T-cell (primary cell): ENCODE results near the gene PLEKHA7. TPM values are rescaled to one million over a fixed set of nuclear protein-coding genes. Genes with fewer than 3 reads are reported as not detected.

ENCODE experiments used
- ATAC-seq, 4 experiments: fragments of 200-7000 bp in 3 of 4; fragments of 150-1000 bp in 1 of 4; cut with Tn5 transposase; replicated peaks in 1 of 4; 1 replicate in 3 of 4; 2 replicates in 1 of 4; pipeline ENCODE4 v1.10.0; 2021; ENCODE audit warnings: moderate library complexity in 3 of 4, mild to moderate bottlenecking in 2 of 4, moderate number of reproducible peaks in 1 of 4
- CTCF ChIA-PET, 2 donors: fragments of 300-600 bp; sonication (Branson Sonifier 250); formaldehyde crosslinking; loops; one replicate each; lab custom pipeline; 2022; ENCODE audit warnings: antibody characterized with exemption in 2 of 2; lab: Charles Lee
- POLR2A ChIA-PET, 2 donors: fragments of 300-600 bp; sonication (Branson Sonifier 250); formaldehyde crosslinking; loops; one replicate each; lab custom pipeline; 2022; ENCODE audit warnings: antibody characterized with exemption in 2 of 2; lab: Charles Lee
- DNase-seq, 35 experiments: peaks; one replicate each; pipeline versions ENCODE4 v3.0.0 to v3.0.0-alpha.2; 2013 to 2023
- H3K27ac ChIP-seq: one replicate; pipeline ENCODE4 v1.5.1; 2013; ENCODE audit warnings: low read length
- H3K27me3 ChIP-seq, 2 experiments: replicated peaks in 1 of 2; 1 replicate in 1 of 2; 2 replicates in 1 of 2; pipeline versions ENCODE4 v1.6.1 to v1.7.0; 2013; ENCODE audit warnings: low read length in 1 of 2, mixed read lengths in 1 of 2; ENCODE audit not compliant: control insufficient read depth in 2 of 2, insufficient read depth in 2 of 2; ENCODE audit errors: extremely low read depth in 1 of 2
- H3K36me3 ChIP-seq, 2 donors: 1 replicate in 1 of 2; 2 replicates in 1 of 2; pipeline versions ENCODE4 v1.6.1 to v1.7.0; 2013; ENCODE audit warnings: low read length in 1 of 2; ENCODE audit not compliant: control insufficient read depth in 2 of 2, insufficient read depth in 1 of 2; ENCODE audit errors: extremely low read depth in 1 of 2
- H3K4me1 ChIP-seq, 2 experiments: 1 replicate in 1 of 2; 2 replicates in 1 of 2; pipeline versions ENCODE4 v1.6.1 to v1.7.0; 2013; ENCODE audit warnings: low read length in 2 of 2, mixed read lengths in 1 of 2; ENCODE audit not compliant: insufficient read depth in 2 of 2, control insufficient read depth in 1 of 2; ENCODE audit errors: extremely low read depth in 1 of 2
- H3K4me3 ChIP-seq, 2 donors: 1 replicate in 1 of 2; 2 replicates in 1 of 2; pipeline versions ENCODE4 v1.5.1 to v1.7.0; 2013; ENCODE audit warnings: mild to moderate bottlenecking in 2 of 2, low read length in 1 of 2, moderate library complexity in 1 of 2; ENCODE audit not compliant: control insufficient read depth in 1 of 2; ENCODE audit errors: extremely low read depth in 1 of 2
- H3K9me3 ChIP-seq: 2 replicates; pipeline ENCODE4 v1.7.0; 2013
- H3K27ac Mint-ChIP-seq, 2 donors: one replicate each; pipeline ENCODE4 v1.8.0; 2020 to 2021; ENCODE audit warnings: mild to moderate bottlenecking in 2 of 2, mixed read lengths in 2 of 2
- H3K27me3 Mint-ChIP-seq, 2 donors: one replicate each; pipeline ENCODE4 v1.8.0; 2021 to 2022; ENCODE audit warnings: mixed read lengths in 2 of 2
- H3K36me3 Mint-ChIP-seq: one replicate; pipeline ENCODE4 v1.8.0; 2021; ENCODE audit warnings: mixed read lengths
- H3K4me1 Mint-ChIP-seq, 3 donors: one replicate each; pipeline ENCODE4 v1.8.0; 2020 to 2022; ENCODE audit warnings: mixed read lengths in 3 of 3, mild to moderate bottlenecking in 1 of 3
- H3K4me3 Mint-ChIP-seq, 3 donors: one replicate each; pipeline ENCODE4 v1.8.0; 2020 to 2022; ENCODE audit warnings: mild to moderate bottlenecking in 3 of 3, mixed read lengths in 3 of 3, moderate library complexity in 3 of 3
- H3K9me3 Mint-ChIP-seq, 3 donors: one replicate each; pipeline ENCODE4 v1.8.0; 2020 to 2022; ENCODE audit warnings: mixed read lengths in 3 of 3
- WGBS: methylation state at CpG from one replicate; pipeline ENCODE4 v1.1.5; 2013; ENCODE audit warnings: missing lambda C conversion rate; ENCODE audit not compliant: insufficient coverage; 5-methylcytosine and 5-hydroxymethylcytosine counted together
- total RNA-seq, 35 experiments: library from RNA in 6 of 35; stranded (reverse) in 6 of 35; fragments of 120-200 nt in 1 of 35; gene quantifications; one replicate each; pipeline versions ENCODE4 v1.2.1 to v1.2.4 and lab custom pipeline; 2013 to 2026

The PLEKHA7 gene
- total RNA-seq, 5 donors from 2014 or later (not counting 1 experiment from before 2014, with no cell fraction given) = 4.8 to 8.8 (median 5.8) TPM

GRCh38 chr11:16781936-16782919, 232.0 kb downstream of the PLEKHA7 start:
- H3K4me1 Mint-ChIP-seq = peaks cover 0 to 1% (median 0%) of the 10 kb centered on the region in 3 donors
- no peaks in the 10 kb centered on the region for H3K27me3 Mint-ChIP-seq
- Histone ChIP-seq H3K27ac (no peak overlapping the region), H3K4me1 (no peaks in the 10 kb centered on the region), H3K4me3 (no peak overlapping the region), H3K27me3 (no peaks in the 10 kb centered on the region), H3K9me3 (no peaks in the 10 kb centered on the region), H3K36me3 (no peaks in the 10 kb centered on the region)
- ATAC-seq (no peak), DNase-seq (no peak)
- POLR2A ChIA-PET = no interaction called here
- CTCF ChIA-PET = no interaction called here
- H3K9me3 Mint-ChIP-seq = no peaks in the 10 kb centered on the region
- H3K36me3 Mint-ChIP-seq = peaks cover 4% of the 10 kb centered on the region
- H3K4me3 Mint-ChIP-seq = no peak overlapping the region
- H3K27ac Mint-ChIP-seq = no peak overlapping the region
- 96% methylated on average over 6 of the region's 11 CpGs for WGBS

GRCh38 chr11:16780698-16781550, 233.3 kb downstream of the PLEKHA7 start:
- Mint-ChIP-seq H3K27me3 (no peaks in the 10 kb centered on the region), H3K9me3 (no peaks in the 10 kb centered on the region), H3K4me3 (no peak overlapping the region), H3K27ac (no peak overlapping the region), H3K36me3 (peaks cover 4% of the 10 kb centered on the region), H3K4me1 (peaks cover 0 to 1% (median 0%) of the 10 kb centered on the region in 3 donors)
- no peak overlapping the region for H3K4me3 ChIP-seq
- H3K4me1 ChIP-seq = no peaks in the 10 kb centered on the region
- ChIA-PET POLR2A (no interaction called here), CTCF (interaction anchor here in 1 of 2 donors (0.7 kb wide), 1 partner anchor 457 kb away, joined by 3 read pairs; no protein-coding TSS in a partner anchor)
- H3K36me3 ChIP-seq = no peaks in the 10 kb centered on the region
- 68% methylated on average over 12 of the region's 19 CpGs for WGBS
- H3K9me3 ChIP-seq = no peaks in the 10 kb centered on the region
- no peaks in the 10 kb centered on the region for H3K27me3 ChIP-seq
- DNase-seq (no peak), ATAC-seq (no peak)
- H3K27ac ChIP-seq = no peak overlapping the region

- Mint-ChIP-seq H3K4me3 (no peak overlapping the region), H3K4me1 (no peaks in the 10 kb centered on the region), H3K27ac (no peak overlapping the region), H3K27me3 (no peaks in the 10 kb centered on the region), H3K36me3 (peaks cover 4% of the 10 kb centered on the region), H3K9me3 (no peaks in the 10 kb centered on the region)
- DNase-seq (no peak), ATAC-seq (no peak)
- H3K27ac ChIP-seq = no peak overlapping the region
- WGBS = 93% methylated on average over 1 of the region's 2 CpGs
- CTCF ChIA-PET = interaction anchor here in 1 of 2 donors (0.6 kb wide), 1 partner anchor 117 kb away, joined by 3 read pairs; no protein-coding TSS in a partner anchor
- no peaks in the 10 kb centered on the region for H3K9me3 ChIP-seq
- POLR2A ChIA-PET = interaction anchor here in 1 of 2 donors (0.6 kb wide), 1 partner anchor 27 kb away, joined by 3 read pairs; no protein-coding TSS in a partner anchor
- H3K4me3 ChIP-seq = no peak overlapping the region
- H3K4me1 ChIP-seq = no peaks in the 10 kb centered on the region
- peaks cover 0 to 3% of the 10 kb centered on the region in 2 experiments for H3K27me3 ChIP-seq
- H3K36me3 ChIP-seq = no peaks in the 10 kb centered on the region
Observed at GRCh38 chr11:16780146-16780545, 234.1 kb downstream of the PLEKHA7 start.

- DNase-seq = no peak
- ChIA-PET POLR2A (interaction anchor here in 1 of 2 donors (0.6 kb wide), 1 partner anchor 26 kb away, joined by 3 read pairs; no protein-coding TSS in a partner anchor), CTCF (interaction anchor here (0.6 kb wide), 3 partner anchors 118 to 1066 kb away, joined by 3 to 5 read pairs (median 5); partner anchors contain the start of gene RPS13 (in 1 of the 2))
- no peak for ATAC-seq
- H3K27ac Mint-ChIP-seq = no peak overlapping the region
- H3K4me1 Mint-ChIP-seq = no peaks in the 10 kb centered on the region
- Histone ChIP-seq H3K36me3 (no peaks in the 10 kb centered on the region), H3K4me1 (no peaks in the 10 kb centered on the region), H3K9me3 (no peaks in the 10 kb centered on the region), H3K4me3 (no peak overlapping the region), H3K27me3 (peaks cover 0 to 6% of the 10 kb centered on the region in 2 experiments), H3K27ac (no peak overlapping the region)
- H3K36me3 Mint-ChIP-seq = peaks cover 4% of the 10 kb centered on the region
- no peaks in the 10 kb centered on the region for H3K27me3 Mint-ChIP-seq
- no peak overlapping the region for H3K4me3 Mint-ChIP-seq
- 54% methylated on average over 4 of the region's 8 CpGs for WGBS
- H3K9me3 Mint-ChIP-seq = no peaks in the 10 kb centered on the region
Observed at GRCh38 chr11:16779436-16779835, 234.8 kb downstream of the PLEKHA7 start.

GRCh38 chr11:16778876-16779275, 235.3 kb downstream of the PLEKHA7 start:
- Histone ChIP-seq H3K4me3 (no peak overlapping the region), H3K9me3 (no peaks in the 10 kb centered on the region), H3K27ac (no peak overlapping the region), H3K4me1 (no peaks in the 10 kb centered on the region), H3K36me3 (no peaks in the 10 kb centered on the region), H3K27me3 (peaks cover 0 to 11% of the 10 kb centered on the region in 2 experiments)
- 89% methylated on average over 8 of the region's 8 CpGs for WGBS
- no peak overlapping the region for H3K27ac Mint-ChIP-seq
- ChIA-PET POLR2A (no interaction called here), CTCF (interaction anchor here in 1 of 2 donors (0.7 kb wide), 1 partner anchor 891 kb away, joined by 3 read pairs; no protein-coding TSS in a partner anchor)
- no peaks in the 10 kb centered on the region for H3K27me3 Mint-ChIP-seq
- no peaks in the 10 kb centered on the region for H3K4me1 Mint-ChIP-seq
- no peak overlapping the region for H3K4me3 Mint-ChIP-seq
- DNase-seq (no peak), ATAC-seq (no peak)
- no peaks in the 10 kb centered on the region for H3K9me3 Mint-ChIP-seq
- H3K36me3 Mint-ChIP-seq = peaks cover 4% of the 10 kb centered on the region

- Mint-ChIP-seq H3K27ac (no peak overlapping the region), H3K36me3 (peaks cover 4% of the 10 kb centered on the region), H3K4me3 (no peak overlapping the region), H3K9me3 (no peaks in the 10 kb centered on the region), H3K4me1 (no peaks in the 10 kb centered on the region), H3K27me3 (no peaks in the 10 kb centered on the region)
- CTCF ChIA-PET = interaction anchor here in 1 of 2 donors (0.7 kb wide), 1 partner anchor 892 kb away, joined by 3 read pairs; no protein-coding TSS in a partner anchor
- no peaks in the 10 kb centered on the region for H3K9me3 ChIP-seq
- H3K4me1 ChIP-seq = no peaks in the 10 kb centered on the region
- peaks cover 0 to 14% of the 10 kb centered on the region in 2 experiments for H3K27me3 ChIP-seq
- no peak overlapping the region for H3K27ac ChIP-seq
- H3K36me3 ChIP-seq = no peaks in the 10 kb centered on the region
- H3K4me3 ChIP-seq = no peak overlapping the region
- no peak for ATAC-seq
- POLR2A ChIA-PET = no interaction called here
- DNase-seq = no peak
- WGBS = 91% methylated on average over 3 of the region's 6 CpGs
Observed at GRCh38 chr11:16778286-16778685, 235.9 kb downstream of the PLEKHA7 start.
